Mucosa of descending colon (tissue), 3 donors: ENCODE data around the gene LRRC74A. TPM values are rescaled to one million over a fixed set of nuclear protein-coding genes. Genes with fewer than 3 reads are reported as not detected.

Source experiments
- ATAC-seq: fragments of 200-7000 bp; cut with Tn5 transposase; one replicate; pipeline ENCODE4 v1.9.1; 2020; ENCODE audit warnings: mild to moderate bottlenecking, moderate library complexity
- DNase-seq, 3 donors: peaks; one replicate each; pipeline ENCODE4 v3.0.0-alpha.2; 2020
- H3K36me3 ChIP-seq: fragments of 200-600 bp; one replicate; pipeline ENCODE4 v1.8.0; 2021; ENCODE audit warnings: low read depth, mild to moderate bottlenecking
- H3K4me1 ChIP-seq: fragments of 200-600 bp; one replicate; pipeline ENCODE4 v1.8.0; 2021; ENCODE audit warnings: low read depth, mild to moderate bottlenecking
- H3K4me3 ChIP-seq: fragments of 200-600 bp; one replicate; pipeline ENCODE4 v1.8.0; 2021; ENCODE audit warnings: mild to moderate bottlenecking
- H3K9me3 ChIP-seq: fragments of 200-600 bp; one replicate; pipeline ENCODE4 v1.8.0; 2021; ENCODE audit warnings: mild to moderate bottlenecking
- intact Hi-C, 2 donors: fragments of 100-400 bp; cut with DNase I in 1 of 2; cut with micrococcal nuclease in 1 of 2; formaldehyde crosslinking; loops; one replicate each; pipeline versions ENCODE4 v1.11.0 to v1.11.1; 2022; cut with DNase I, micrococcal nuclease
- total RNA-seq, 3 donors: library from RNA; stranded (reverse); fragmentation: NEBNext Ultra II Directional in 2 of 3; extraction: Animal tissue kit (Norgen Biotek cat#: 25700) in 2 of 3; gene quantifications; one replicate each; pipeline versions ENCODE4 v1.2.1 to v1.2.4, GENCODE V29; 2021 to 2023
- TF ChIP-seq, protein P1 (sequence below): fragments of 200-600 bp; IDR thresholded peaks from one replicate; pipeline ENCODE4 v1.8.0; 2022; ENCODE audit warnings: antibody characterized with exemption, mild to moderate bottlenecking
- donor health status: DM: no; HTN: no; CAD: no; lungs with moderate emphysema.
- donor health status: DM: no; HTN: no; CAD: no.
- donor health status: DM: no; HTN: yes; CAD: no.

Gene LRRC74A
- total RNA-seq, 3 donors from 2014 or later, result not detected

DNA sequence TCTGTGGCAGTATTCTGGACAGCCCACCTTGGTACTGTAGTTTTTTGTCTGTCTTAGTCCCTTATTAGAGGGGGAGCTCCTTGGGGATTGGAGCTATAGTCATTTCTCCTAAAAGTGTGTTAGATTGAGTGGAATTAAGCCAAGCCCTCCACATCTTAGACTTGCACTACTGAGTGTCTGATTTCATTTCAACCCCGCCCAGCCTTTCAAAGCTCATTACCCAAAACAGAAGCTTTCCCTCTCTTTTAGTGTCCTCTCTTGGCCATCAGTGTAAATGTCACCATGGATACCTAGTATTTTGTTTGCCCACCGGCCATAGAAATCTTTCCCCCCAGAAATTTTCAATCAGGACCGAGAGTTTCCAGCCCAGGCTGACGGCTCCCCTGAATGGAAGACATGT is 74.5 kb downstream of the LRRC74A start:
- DNase-seq (no peak), ATAC-seq (no peak)
- Histone ChIP-seq H3K36me3 (no peaks in the 10 kb centered on the region), H3K4me1 (no peaks in the 10 kb centered on the region), H3K4me3 (no peak overlapping the region), H3K9me3 (no peaks in the 10 kb centered on the region)
- TF ChIP-seq, protein P1, sequence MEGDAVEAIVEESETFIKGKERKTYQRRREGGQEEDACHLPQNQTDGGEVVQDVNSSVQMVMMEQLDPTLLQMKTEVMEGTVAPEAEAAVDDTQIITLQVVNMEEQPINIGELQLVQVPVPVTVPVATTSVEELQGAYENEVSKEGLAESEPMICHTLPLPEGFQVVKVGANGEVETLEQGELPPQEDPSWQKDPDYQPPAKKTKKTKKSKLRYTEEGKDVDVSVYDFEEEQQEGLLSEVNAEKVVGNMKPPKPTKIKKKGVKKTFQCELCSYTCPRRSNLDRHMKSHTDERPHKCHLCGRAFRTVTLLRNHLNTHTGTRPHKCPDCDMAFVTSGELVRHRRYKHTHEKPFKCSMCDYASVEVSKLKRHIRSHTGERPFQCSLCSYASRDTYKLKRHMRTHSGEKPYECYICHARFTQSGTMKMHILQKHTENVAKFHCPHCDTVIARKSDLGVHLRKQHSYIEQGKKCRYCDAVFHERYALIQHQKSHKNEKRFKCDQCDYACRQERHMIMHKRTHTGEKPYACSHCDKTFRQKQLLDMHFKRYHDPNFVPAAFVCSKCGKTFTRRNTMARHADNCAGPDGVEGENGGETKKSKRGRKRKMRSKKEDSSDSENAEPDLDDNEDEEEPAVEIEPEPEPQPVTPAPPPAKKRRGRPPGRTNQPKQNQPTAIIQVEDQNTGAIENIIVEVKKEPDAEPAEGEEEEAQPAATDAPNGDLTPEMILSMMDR, result no peak
- intact Hi-C loops, result no loop called here

DNA sequence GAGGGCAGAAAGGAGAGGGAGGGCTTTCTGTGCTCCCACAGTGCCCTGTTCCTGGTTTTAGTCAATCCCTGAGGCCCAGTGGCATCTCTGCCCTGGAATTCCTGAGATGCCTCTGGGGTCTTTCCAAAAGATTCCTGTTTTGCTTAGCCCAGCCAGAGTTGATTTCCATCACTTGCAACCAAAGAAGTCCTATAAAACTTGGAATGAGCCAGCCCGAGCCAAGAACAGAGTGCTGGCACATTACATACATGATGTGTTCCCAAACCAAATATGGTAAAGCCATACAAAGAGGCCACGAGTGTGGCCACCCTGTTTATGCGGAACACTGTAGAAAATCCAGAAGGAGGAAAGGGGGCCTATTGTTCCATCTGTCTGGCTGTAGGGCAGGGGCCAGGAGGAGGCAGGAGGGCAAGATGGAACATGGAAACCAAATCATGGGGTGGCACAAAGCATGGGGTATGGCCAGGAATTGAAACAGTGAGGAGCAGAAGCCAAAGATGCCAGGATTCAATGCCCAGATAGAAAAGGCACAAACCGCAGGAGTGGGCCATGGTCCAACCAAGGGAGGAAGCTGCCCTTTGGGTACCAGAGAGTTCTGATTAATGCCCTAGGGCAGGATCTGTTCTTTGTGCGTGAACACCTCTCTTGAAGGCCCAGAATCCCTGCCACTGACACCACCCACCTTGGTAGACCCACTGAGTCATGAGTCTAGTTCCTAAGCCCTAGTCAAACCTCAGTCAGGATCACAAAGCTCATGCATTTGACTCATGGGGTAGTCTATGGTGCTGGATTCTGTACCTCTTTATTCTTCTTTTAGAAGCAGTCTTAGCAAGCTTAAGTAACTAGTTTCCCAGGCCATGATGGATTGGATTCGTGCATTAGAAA is 75.2 kb downstream of the LRRC74A start:
- intact Hi-C loops, result no loop called here
- Histone ChIP-seq H3K9me3 (no peaks in the 10 kb centered on the region), H3K4me1 (no peaks in the 10 kb centered on the region), H3K4me3 (no peak overlapping the region), H3K36me3 (no peaks in the 10 kb centered on the region)
- ATAC-seq (no peak), DNase-seq (no peak)
- TF ChIP-seq, protein P1, result no peak

DNA sequence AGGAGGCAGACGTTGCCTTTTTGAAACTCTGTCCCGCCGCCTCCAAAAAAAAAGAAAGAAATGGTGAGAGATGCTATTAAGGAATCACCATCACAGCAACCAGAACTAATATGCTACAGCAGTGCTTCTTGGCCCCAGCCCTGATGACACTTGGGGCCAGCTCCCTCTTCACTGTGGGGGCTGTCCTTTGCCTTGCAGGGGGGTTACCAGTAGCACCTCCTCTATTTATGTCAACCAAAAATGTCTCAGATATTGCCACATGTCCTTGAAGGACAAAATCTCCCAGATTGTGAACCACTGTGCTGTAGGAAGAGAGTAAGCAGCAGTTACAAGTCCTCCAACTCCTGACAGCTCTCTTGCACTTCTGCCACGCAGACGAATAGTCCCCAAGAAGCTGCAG is 76.4 kb downstream of the LRRC74A start:
- intact Hi-C loops, result no loop called here
- Histone ChIP-seq H3K4me1 (no peaks in the 10 kb centered on the region), H3K9me3 (no peaks in the 10 kb centered on the region), H3K4me3 (no peak overlapping the region), H3K36me3 (no peaks in the 10 kb centered on the region)
- ATAC-seq, result no peak
- no peak for DNase-seq
- TF ChIP-seq, protein P1, result no peak

DNA sequence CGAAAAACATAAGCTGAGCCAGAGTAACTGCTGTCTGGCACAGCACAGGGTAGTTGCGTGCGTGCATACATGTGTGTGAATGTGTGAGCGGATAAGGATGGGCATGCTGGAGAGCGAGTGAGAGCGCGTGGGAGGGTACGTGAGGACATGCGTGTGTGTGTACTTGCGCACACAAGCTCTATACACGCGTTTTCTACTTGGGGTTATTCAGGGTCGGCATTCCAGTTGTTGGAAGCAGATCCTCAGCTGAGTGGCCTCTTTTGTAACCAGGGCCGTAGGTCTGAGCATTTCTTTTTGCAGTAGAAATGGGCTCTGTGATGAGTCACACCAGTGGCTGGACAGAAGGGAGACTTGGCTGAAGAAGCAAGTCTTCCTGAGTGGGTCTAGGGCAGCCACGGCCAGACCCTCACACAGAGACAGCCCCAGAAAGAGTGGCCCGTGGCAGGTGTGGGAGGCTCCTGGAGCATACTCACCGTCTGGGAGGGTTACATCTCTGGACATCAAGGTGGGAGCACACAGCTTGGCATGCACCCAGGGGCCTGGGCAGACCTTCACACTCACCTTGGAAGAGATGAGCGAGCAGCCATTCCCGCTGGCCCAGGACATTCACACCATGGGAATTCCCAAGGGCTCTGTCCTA is 78.0 kb downstream of the LRRC74A start:
- Histone ChIP-seq H3K4me3 (no peak overlapping the region), H3K9me3 (no peaks in the 10 kb centered on the region), H3K4me1 (no peaks in the 10 kb centered on the region), H3K36me3 (no peaks in the 10 kb centered on the region)
- peak; percentile 37 for ATAC-seq
- intact Hi-C loops, result no loop called here
- peak in 1 of 3 donors; percentile 38 for DNase-seq
- TF ChIP-seq, protein P1, result no peak

DNA sequence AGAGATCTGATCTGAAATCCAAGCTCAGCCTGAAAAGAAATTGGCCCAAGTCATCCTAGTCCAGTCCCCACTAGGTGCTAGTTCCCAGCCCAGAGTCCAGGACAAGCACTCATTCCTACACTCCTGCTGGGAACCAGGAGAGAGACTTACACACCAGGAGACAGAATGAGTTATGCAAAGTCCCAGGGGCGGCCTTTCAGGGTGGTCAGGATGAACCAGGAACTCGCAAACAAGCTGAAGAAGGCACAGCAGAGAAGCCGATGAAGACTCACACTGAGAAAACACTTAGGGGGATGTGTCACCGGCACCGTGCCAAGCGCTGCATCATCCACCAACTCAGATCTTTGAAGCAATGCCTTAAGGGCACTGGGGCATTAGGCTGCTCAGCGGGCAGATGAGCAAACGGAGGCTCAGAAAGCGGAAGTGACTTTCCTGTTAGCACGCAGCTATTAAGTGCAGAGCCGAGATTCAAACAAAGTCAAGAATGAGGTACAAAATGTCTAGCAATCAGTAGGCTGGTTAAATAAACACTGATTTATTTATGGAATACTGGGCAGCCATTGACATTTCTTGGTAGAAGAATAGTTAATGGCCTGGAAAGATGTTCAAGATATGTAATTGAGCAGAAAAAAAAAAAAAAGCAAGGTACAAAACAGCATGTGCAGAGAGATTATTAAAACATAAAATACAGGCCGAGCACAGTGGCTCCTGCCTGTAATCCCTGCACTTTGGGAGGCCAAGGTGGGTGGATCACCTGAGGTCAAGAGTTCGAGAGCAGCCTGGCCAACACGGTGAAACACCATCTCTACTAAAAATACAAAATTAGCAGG is 78.7 kb downstream of the LRRC74A start:
- intact Hi-C loops, result no loop called here

More for the DNA sequence above, 78.7 kb downstream of the LRRC74A start:
- TF ChIP-seq, protein P1, result no peak
- Histone ChIP-seq H3K4me1 (no peaks in the 10 kb centered on the region), H3K9me3 (no peaks in the 10 kb centered on the region), H3K4me3 (no peak overlapping the region), H3K36me3 (no peaks in the 10 kb centered on the region)
- ATAC-seq (peak; percentile 63), DNase-seq (peak; percentile 50 to 82 (median 62))
